Pancreas (tissue), 10 donors: ENCODE data around the gene PSMA6. TPM values are rescaled to one million over a fixed set of nuclear protein-coding genes. Genes with fewer than 3 reads are reported as not detected.

Experiments
- ATAC-seq, 4 donors: fragments of 200-7000 bp; cut with Tn5 transposase; one replicate each; pipeline versions ENCODE4 v1.8.0 to v1.9.1; 2020; ENCODE audit warnings: mild to moderate bottlenecking in 4 of 4, moderate library complexity in 4 of 4
- DNase-seq, 6 donors: peaks; one replicate each; pipeline ENCODE4 v3.0.0-alpha.2; 2020
- FAIRE-seq: peaks from 2 replicates; lab custom pipeline; 2012; peaks lifted over from hg19 to GRCh38; lab: Jason Lieb, UNC
- H3K27ac ChIP-seq, 4 donors: fragments of 200-600 bp; sonication (generic); 1 replicate in 3 of 4; 2 replicates in 1 of 4; pipeline versions ENCODE4 v1.5.0 to v1.8.0; 2020
- H3K27me3 ChIP-seq, 4 donors: fragments of 200-600 bp; one replicate each; pipeline ENCODE4 v1.8.0; 2021
- H3K36me3 ChIP-seq, 3 donors: fragments of 200-600 bp; sonication (generic) in 1 of 3; one replicate each; pipeline versions ENCODE4 v1.5.0 to v1.8.0; 2020 to 2021
- H3K4me1 ChIP-seq, 3 donors: fragments of 200-600 bp; one replicate each; pipeline ENCODE4 v1.8.0; 2021
- H3K4me3 ChIP-seq, 4 donors: fragments of 200-600 bp; sonication (generic) in 2 of 4; one replicate each; pipeline versions ENCODE4 v1.5.0 to v1.8.0; 2020 to 2021
- H3K9me3 ChIP-seq, 4 donors: fragments of 200-600 bp; one replicate each; pipeline ENCODE4 v1.8.0; 2021
- WGBS, 2 donors: extraction: QIAGEN DNeasy Blood & Tissue Kit; methylation state at CpG; one replicate each; pipeline ENCODE4 v1.1.7; 2013; 5-methylcytosine and 5-hydroxymethylcytosine counted together
- intact Hi-C, 3 donors: fragments of 100-400 bp; cut with DNase I; formaldehyde crosslinking; loops; one replicate each; pipeline versions ENCODE4 v1.11.1 to v1.14.2; 2022
- polyA plus RNA-seq, 2 donors: library from polyadenylated mRNA; stranded (reverse); fragments of 200-250 nt; gene quantifications; one replicate each; pipeline ENCODE4 v1.2.3, GENCODE V29; 2013
- total RNA-seq, 6 donors: library from RNA; stranded (reverse); fragmentation: NEBNext Ultra II Directional in 4 of 6; extraction: Animal tissue kit (Norgen Biotek cat#: 25700) in 4 of 6; gene quantifications; one replicate each; pipeline versions ENCODE4 v1.2.1 to v1.2.4, GENCODE V29; 2021 to 2023
- TF ChIP-seq, protein P1 (sequence below), 4 donors: fragments of 200-600 bp; sonication (generic) in 3 of 4; IDR thresholded peaks; one replicate each; pipeline versions ENCODE4 v1.5.0 to v1.8.0; 2021; ENCODE audit warnings: antibody characterized with exemption in 4 of 4
- donor health status: healthy with polysubstance abuse.
- donor health status: DM: no; HTN: no; CAD: no; lungs with moderate emphysema.
- donor health status: DM: no; HTN: no; CAD: no.
- donor health status: control.
- donor health status: control.
- donor health status: Bipolar disorder and iron deficiency.
- donor health status: DM: yes; HTN: yes; CAD: no.
- donor health status: DM: no; HTN: no; CAD: no.
- donor health status: DM: no; HTN: no; CAD: no.
- donor health status: DM: yes; HTN: yes; CAD: no.

Gene PSMA6
- total and polyA plus RNA-seq, 8 donors, result 41.2 to 83.3 (median 58.4) TPM

DNA sequence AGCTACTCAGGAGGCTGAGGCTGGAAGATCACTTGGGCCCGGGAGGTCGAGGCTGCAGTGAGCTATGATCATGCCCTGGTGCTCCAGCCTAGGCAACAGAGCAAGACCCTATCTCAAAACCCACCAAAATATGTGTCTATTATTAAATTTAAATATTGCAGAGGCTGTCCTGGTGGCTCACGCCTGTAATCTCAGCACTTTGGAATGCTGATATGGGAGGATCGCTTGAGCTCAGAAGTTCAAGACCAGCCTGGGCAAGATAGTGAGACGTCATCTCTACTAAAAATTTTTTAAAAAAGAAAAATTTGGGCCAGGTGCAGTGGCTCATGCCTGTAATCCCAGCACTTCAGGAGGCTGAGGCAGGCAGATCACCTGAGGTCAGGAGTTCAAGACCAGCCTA, 13.9 kb downstream of the PSMA6 start:
- ATAC-seq (no peak), DNase-seq (no peak), FAIRE-seq (no peak)
- TF ChIP-seq, protein P1, sequence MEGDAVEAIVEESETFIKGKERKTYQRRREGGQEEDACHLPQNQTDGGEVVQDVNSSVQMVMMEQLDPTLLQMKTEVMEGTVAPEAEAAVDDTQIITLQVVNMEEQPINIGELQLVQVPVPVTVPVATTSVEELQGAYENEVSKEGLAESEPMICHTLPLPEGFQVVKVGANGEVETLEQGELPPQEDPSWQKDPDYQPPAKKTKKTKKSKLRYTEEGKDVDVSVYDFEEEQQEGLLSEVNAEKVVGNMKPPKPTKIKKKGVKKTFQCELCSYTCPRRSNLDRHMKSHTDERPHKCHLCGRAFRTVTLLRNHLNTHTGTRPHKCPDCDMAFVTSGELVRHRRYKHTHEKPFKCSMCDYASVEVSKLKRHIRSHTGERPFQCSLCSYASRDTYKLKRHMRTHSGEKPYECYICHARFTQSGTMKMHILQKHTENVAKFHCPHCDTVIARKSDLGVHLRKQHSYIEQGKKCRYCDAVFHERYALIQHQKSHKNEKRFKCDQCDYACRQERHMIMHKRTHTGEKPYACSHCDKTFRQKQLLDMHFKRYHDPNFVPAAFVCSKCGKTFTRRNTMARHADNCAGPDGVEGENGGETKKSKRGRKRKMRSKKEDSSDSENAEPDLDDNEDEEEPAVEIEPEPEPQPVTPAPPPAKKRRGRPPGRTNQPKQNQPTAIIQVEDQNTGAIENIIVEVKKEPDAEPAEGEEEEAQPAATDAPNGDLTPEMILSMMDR (IDR thresholded peaks at IDR 0.05), result no peak
- WGBS, 2 donors, result 86 to 94% methylated on average over 5 of the region's 5 CpGs
- H3K27ac ChIP-seq, result no peak overlapping the region
- no peaks in the 10 kb centered on the region for H3K27me3 ChIP-seq
- peaks cover 0 to 28% (median 16%) of the 10 kb centered on the region in 3 donors for H3K36me3 ChIP-seq
- H3K9me3 ChIP-seq, result no peaks in the 10 kb centered on the region
- peaks cover 0 to 19% (median 6%) of the 10 kb centered on the region in 3 donors for H3K4me1 ChIP-seq
- H3K4me3 ChIP-seq, result no peak overlapping the region
- intact Hi-C loops, result no loop called here

GRCh38 chr14:35317820-35318219, 25.6 kb downstream of the PSMA6 start:
- H3K27ac ChIP-seq, result no peak overlapping the region
- no peaks in the 10 kb centered on the region for H3K27me3 ChIP-seq
- intact Hi-C loops, result no loop called here
- H3K36me3 ChIP-seq, result peaks cover 10 to 31% (median 14%) of the 10 kb centered on the region in 3 donors
- FAIRE-seq, result no peak
- no peak overlapping the region for H3K4me3 ChIP-seq
- 100% methylated on average over 3 of the region's 3 CpGs for WGBS, 2 donors
- no peak for DNase-seq
- no peaks in the 10 kb centered on the region for H3K4me1 ChIP-seq
- ATAC-seq, result no peak
- no peaks in the 10 kb centered on the region for H3K9me3 ChIP-seq
- TF ChIP-seq, protein P1 (IDR thresholded peaks at IDR 0.05), result no peak

DNA sequence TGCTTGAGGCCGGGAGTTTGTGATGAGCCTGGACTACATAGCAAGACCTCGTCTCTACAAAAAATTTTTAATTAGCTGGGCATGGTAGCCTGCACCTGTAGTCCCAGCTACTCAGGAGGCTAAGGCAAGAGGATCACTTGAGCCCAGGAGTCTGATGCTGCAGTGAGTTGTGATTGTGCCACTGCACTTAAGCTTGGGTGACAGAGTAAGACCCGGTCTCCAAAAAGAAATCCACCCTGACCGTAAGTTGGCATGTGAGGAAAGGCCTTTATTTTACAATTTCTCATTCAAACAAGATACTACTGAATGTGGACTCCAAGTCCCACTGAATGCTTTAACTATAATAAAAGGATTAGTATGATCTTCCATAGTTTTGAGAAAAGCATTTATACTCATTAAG, 27.3 kb downstream of the PSMA6 start:
- Histone ChIP-seq H3K4me1 (no peaks in the 10 kb centered on the region), H3K27ac (no peak overlapping the region), H3K27me3 (no peaks in the 10 kb centered on the region), H3K4me3 (no peak overlapping the region), H3K9me3 (no peaks in the 10 kb centered on the region), H3K36me3 (peaks cover 10 to 20% (median 14%) of the 10 kb centered on the region in 3 donors)
- TF ChIP-seq, protein P1 (IDR thresholded peaks at IDR 0.05), result no peak
- ATAC-seq (no peak), FAIRE-seq (no peak), DNase-seq (no peak)
- intact Hi-C loops, result no loop called here
- WGBS, 2 donors, result 91 to 97% methylated on average over 4 of the region's 4 CpGs

- no peak overlapping the region for H3K27ac ChIP-seq
- no peak for ATAC-seq
- no peaks in the 10 kb centered on the region for H3K4me1 ChIP-seq
- no peak for FAIRE-seq
- 75 to 85% methylated on average over 2 of the region's 2 CpGs for WGBS, 2 donors
- H3K4me3 ChIP-seq, result no peak overlapping the region
- TF ChIP-seq, protein P1 (IDR thresholded peaks at IDR 0.05), result no peak
- H3K36me3 ChIP-seq, result peaks cover 6 to 20% (median 14%) of the 10 kb centered on the region in 3 donors
- no peak for DNase-seq
- H3K9me3 ChIP-seq, result no peaks in the 10 kb centered on the region
- intact Hi-C loops, result no loop called here
- H3K27me3 ChIP-seq, result no peaks in the 10 kb centered on the region
These were observed 28.3 kb downstream of the PSMA6 start for GRCh38 chr14:35320472-35320871.

GRCh38 chr14:35326375-35326774, 34.2 kb downstream of the PSMA6 start:
- FAIRE-seq, result no peak
- no peaks in the 10 kb centered on the region for H3K9me3 ChIP-seq
- no peak overlapping the region for H3K4me3 ChIP-seq
- H3K27ac ChIP-seq, result no peak overlapping the region
- no peak for ATAC-seq
- 50% methylated on average over 1 of the region's 1 CpG for WGBS, 2 donors
- no peaks in the 10 kb centered on the region for H3K27me3 ChIP-seq
- no peaks in the 10 kb centered on the region for H3K36me3 ChIP-seq
- intact Hi-C loops, result no loop called here
- H3K4me1 ChIP-seq, result peaks cover 0 to 2% (median 0%) of the 10 kb centered on the region in 3 donors
- TF ChIP-seq, protein P1 (IDR thresholded peaks at IDR 0.05), result no peak
- DNase-seq, result no peak
